ENCODE data around the gene MARS1.

GRCh38 chr12:57564178-57564740 lies 76.4 kb downstream of the MARS1 start:
- TF ChIP-seq POLR2A (IDR thresholded peaks at IDR 0.05; ENCODE audit: low read length) (no peak), GATA1 (IDR thresholded peaks at IDR 0.05; ENCODE audit: low read depth, low read length) (no peak)

Measured in erythroblast (primary cell).